HepG2 (cell line): ENCODE data around the gene TBC1D19. TPM values are rescaled to one million over a fixed set of nuclear protein-coding genes. Genes with fewer than 3 reads are reported as not detected.
A peak's percentile ranks its signal among the peaks of the same experiment; 100 is the strongest.

Source experiments
- GRHL1 ChIP-seq: sonication (generic); formaldehyde crosslinking; conservative IDR thresholded peaks from 2 replicates; pipeline ENCODE4 v1.8.0; 2022; ENCODE audit warnings: missing genetic modification reagents
- GTF2F1 ChIP-seq: fragments of 150-350 bp; IDR thresholded peaks from 2 replicates; pipeline ENCODE4 v1.6.1; 2014; ENCODE audit warnings: low read length
- GTF3A ChIP-seq: sonication (generic); formaldehyde crosslinking; conservative IDR thresholded peaks from 2 replicates; pipeline ENCODE4 v1.4.0; 2020; ENCODE audit warnings: mild to moderate bottlenecking, missing genetic modification reagents
- KLF9 ChIP-seq: IDR thresholded peaks from 2 replicates; pipeline ENCODE4 v1.6.1; 2016; ENCODE audit warnings: low read depth
- MAZ ChIP-seq, 2 experiments: sonication (generic) in 1 of 2; formaldehyde crosslinking in 1 of 2; IDR thresholded peaks; 2 replicates each; pipeline versions ENCODE4 v1.5.0 to v1.6.1; 2012 to 2020; ENCODE audit warnings: low read depth in 2 of 2, mild to moderate bottlenecking in 2 of 2, borderline replicate concordance in 1 of 2, improper control_type of control experiment in 1 of 2, low read length in 1 of 2, missing genetic modification reagents in 1 of 2, moderate library complexity in 1 of 2
- NONO ChIP-seq, 2 experiments: fragments of 450-650 bp in 1 of 2; sonication (generic) in 1 of 2; formaldehyde crosslinking in 1 of 2; IDR thresholded peaks in 1 of 2; conservative IDR thresholded peaks in 1 of 2; 2 replicates each; pipeline versions ENCODE4 v1.6.1 to v1.8.0; 2017 to 2022; ENCODE audit warnings: mild to moderate bottlenecking in 1 of 2, missing genetic modification reagents in 1 of 2, moderate library complexity in 1 of 2
- SATB2 ChIP-seq: sonication (generic); formaldehyde crosslinking; IDR thresholded peaks from 2 replicates; pipeline ENCODE4 v1.5.0; 2020; ENCODE audit warnings: missing genetic modification reagents
- SCMH1 ChIP-seq: sonication (generic); formaldehyde crosslinking; IDR thresholded peaks from 2 replicates; pipeline ENCODE4 v1.9.0; 2021; ENCODE audit warnings: missing genetic modification reagents, mild to moderate bottlenecking, borderline replicate concordance
- SRSF1 ChIP-seq: fragments of 200-400 bp; formaldehyde crosslinking; optimal IDR thresholded peaks from 2 replicates; pipeline ENCODE3; 2017; ENCODE audit warnings: mild to moderate bottlenecking, low read depth, low read length, moderate library complexity
- ZBTB14 ChIP-seq: sonication (generic); formaldehyde crosslinking; IDR thresholded peaks from 2 replicates; pipeline ENCODE4 v1.4.0; 2020; ENCODE audit warnings: missing genetic modification reagents
- ZMYM2 ChIP-seq: sonication (generic); formaldehyde crosslinking; IDR thresholded peaks from 2 replicates; pipeline ENCODE4 v1.8.0; 2022; ENCODE audit warnings: mild to moderate bottlenecking, missing genetic modification reagents
- ZNF335 ChIP-seq: sonication (generic); formaldehyde crosslinking; IDR thresholded peaks from 2 replicates; pipeline ENCODE4 v1.4.0; 2020; ENCODE audit warnings: missing genetic modification reagents
- ZNF646 ChIP-seq: sonication (generic); formaldehyde crosslinking; IDR thresholded peaks from 2 replicates; pipeline ENCODE4 v1.9.0; 2021; ENCODE audit warnings: mild to moderate bottlenecking, missing genetic modification reagents
- ZNF687 ChIP-seq: sonication (generic); formaldehyde crosslinking; IDR thresholded peaks from 2 replicates; pipeline ENCODE4 v1.5.1; 2020; ENCODE audit warnings: mild to moderate bottlenecking, missing genetic modification reagents, moderate library complexity
- polyA plus RNA-seq, 8 experiments: library from polyadenylated mRNA; depleted of rRNA in 3 of 8; stranded (reverse) in 7 of 8; unstranded in 1 of 8; fragments of >200 nt; fragmentation: Illumina TruSeq in 4 of 8; extraction: Trizol in 4 of 8; gene quantifications; 2 replicates each; pipeline versions ENCODE4 v1.2.1 to v1.2.3, GENCODE V29; 2011 to 2016; ENCODE audit warnings: low read depth in 4 of 8, missing spikeins in 1 of 8, mixed read lengths in 1 of 8; ENCODE audit not compliant: insufficient read depth in 1 of 8
- total RNA-seq, 5 experiments: library from RNA; depleted of rRNA; stranded (reverse); fragments of >200 nt; fragmentation: Illumina TruSeq; extraction: Trizol; gene quantifications; 2 replicates each; pipeline ENCODE4 v1.2.3, GENCODE V29; 2016; ENCODE audit warnings: low read depth in 1 of 5

TBC1D19 gene
- total and polyA plus RNA-seq, 2 of the 13 experiments (the other 11 are each of a cell fraction or from before 2014, with no cell fraction given) = 1.6 to 3.5 TPM

GRCh38 chr4:26583865-26584652 lies at the start of gene TBC1D19 (continued):
- TF ChIP-seq ZNF687 (CRISPR knock-in tag) (peak; percentile 81), ZNF646 (CRISPR knock-in tag) (no peak), GRHL1 (CRISPR knock-in tag) (no peak), ZMYM2 (CRISPR knock-in tag) (peak; percentile 41; the same call in 1 of the 2 replicates), ZNF335 (CRISPR knock-in tag) (no peak), SRSF1 (peak; percentile 95), MAZ (IDR thresholded peaks at IDR 0.05; ENCODE audit: borderline replicate concordance, low read depth, low read length) (no peak), MAZ (CRISPR knock-in tag; IDR thresholded peaks at IDR 0.05; ENCODE audit: low read depth) (peak; percentile 85), GTF3A (CRISPR knock-in tag) (0 out of 2 replicates have a peak, but pooled peaks have one; percentile 49), SATB2 (CRISPR knock-in tag) (no peak), ZBTB14 (CRISPR knock-in tag) (no peak), KLF9 (CRISPR knock-in tag) (no peak), NONO (IDR thresholded peaks at IDR 0.05) (no peak), NONO (CRISPR knock-in tag; conservative IDR thresholded peaks at IDR 0.05) (peak; percentile 94), SCMH1 (CRISPR knock-in tag) (no peak), GTF2F1 (no peak)
